ENCODE measurements around the gene BRD8.

Gene BRD8

GRCh38 chr5:138107213-138107612 is 71.2 kb downstream of the BRD8 start:
- TF ChIP-seq EZH2 (IDR thresholded peaks at IDR 0.05; ENCODE audit: borderline replicate concordance, low read depth, low read length, severe bottlenecking) (no peak), CTCF (IDR thresholded peaks at IDR 0.05; ENCODE audit: borderline replicate concordance, extremely low read depth, low read length, poor library complexity, severe bottlenecking) (no peak)
- Histone ChIP-seq H3K36me3 (ENCODE audit: insufficient read depth, low read length) (no peaks in the 10 kb centered on the region), H3K9ac (ENCODE audit: low read depth, low read length) (no peak overlapping the region), H3K27me3 (ENCODE audit: insufficient read depth, low read length, poor library complexity) (peaks cover 9% of the 10 kb centered on the region), H3K79me2 (ENCODE audit: insufficient read depth, low read length) (no peaks in the 10 kb centered on the region), H3K9me3 (ENCODE audit: insufficient read depth, low read length, severe bottlenecking) (no peaks in the 10 kb centered on the region), H3K4me2 (ENCODE audit: insufficient read depth, low read length) (no peak overlapping the region), H2AFZ (ENCODE audit: low read depth, low read length) (no peak overlapping the region), H3K4me3 (ENCODE audit: low read depth in 1 of 2, low read length in 2 of 2) (no peak overlapping the region), H4K20me1 (ENCODE audit: insufficient read depth, low read length) (no peaks in the 10 kb centered on the region), H3K4me1 (ENCODE audit: insufficient read depth, low read length) (no peaks in the 10 kb centered on the region), H3K27ac (ENCODE audit: low read length) (no peak overlapping the region)
- ATAC-seq (ENCODE audit: insufficient read depth, low read depth) (no peak), DNase-seq (no peak)

GRCh38 chr5:138105709-138106108 is 72.7 kb downstream of the BRD8 start:
- Histone ChIP-seq H3K79me2 (ENCODE audit: insufficient read depth, low read length) (no peaks in the 10 kb centered on the region), H3K27ac (ENCODE audit: low read length) (no peak overlapping the region), H3K36me3 (ENCODE audit: insufficient read depth, low read length) (no peaks in the 10 kb centered on the region), H2AFZ (ENCODE audit: low read depth, low read length) (no peak overlapping the region), H3K4me1 (ENCODE audit: insufficient read depth, low read length) (no peaks in the 10 kb centered on the region), H3K9ac (ENCODE audit: low read depth, low read length) (no peak overlapping the region), H3K9me3 (ENCODE audit: insufficient read depth, low read length, severe bottlenecking) (no peaks in the 10 kb centered on the region), H3K4me3 (ENCODE audit: low read depth in 1 of 2, low read length in 2 of 2) (no peak overlapping the region), H3K4me2 (ENCODE audit: insufficient read depth, low read length) (no peak overlapping the region), H4K20me1 (ENCODE audit: insufficient read depth, low read length) (no peaks in the 10 kb centered on the region), H3K27me3 (ENCODE audit: insufficient read depth, low read length, poor library complexity) (peaks cover 2% of the 10 kb centered on the region)
- TF ChIP-seq CTCF (IDR thresholded peaks at IDR 0.05; ENCODE audit: borderline replicate concordance, extremely low read depth, low read length, poor library complexity, severe bottlenecking) (no peak), EZH2 (IDR thresholded peaks at IDR 0.05; ENCODE audit: borderline replicate concordance, low read depth, low read length, severe bottlenecking) (no peak)
- ATAC-seq (ENCODE audit: insufficient read depth, low read depth) = no peak
- DNase-seq = no peak

GRCh38 chr5:138103319-138103637 is 75.2 kb downstream of the BRD8 start:
- ATAC-seq (ENCODE audit: insufficient read depth, low read depth) (no peak), DNase-seq (no peak)
- no peak for TF ChIP-seq CTCF (IDR thresholded peaks at IDR 0.05; ENCODE audit: borderline replicate concordance, extremely low read depth, low read length, poor library complexity, severe bottlenecking)
- TF ChIP-seq EZH2 (IDR thresholded peaks at IDR 0.05; ENCODE audit: borderline replicate concordance, low read depth, low read length, severe bottlenecking) = no peak
- Histone ChIP-seq H3K27me3 (ENCODE audit: insufficient read depth, low read length, poor library complexity) (no peaks in the 10 kb centered on the region), H3K27ac (ENCODE audit: low read length) (no peak overlapping the region), H3K9ac (ENCODE audit: low read depth, low read length) (no peak overlapping the region), H4K20me1 (ENCODE audit: insufficient read depth, low read length) (no peaks in the 10 kb centered on the region), H3K4me3 (ENCODE audit: low read depth in 1 of 2, low read length in 2 of 2) (no peak overlapping the region), H3K36me3 (ENCODE audit: insufficient read depth, low read length) (no peaks in the 10 kb centered on the region), H3K4me1 (ENCODE audit: insufficient read depth, low read length) (no peaks in the 10 kb centered on the region), H2AFZ (ENCODE audit: low read depth, low read length) (no peak overlapping the region), H3K4me2 (ENCODE audit: insufficient read depth, low read length) (no peak overlapping the region), H3K9me3 (ENCODE audit: insufficient read depth, low read length, severe bottlenecking) (no peaks in the 10 kb centered on the region), H3K79me2 (ENCODE audit: insufficient read depth, low read length) (no peaks in the 10 kb centered on the region)
